Smooth muscle cell (in vitro differentiated cells): ENCODE data around the gene PFN4. TPM values are rescaled to one million over a fixed set of nuclear protein-coding genes. Genes with fewer than 3 reads are reported as not detected.

Experiments used
- DNase-seq: peaks from one replicate; lab custom pipeline; 2025; ENCODE audit not compliant: unreplicated experiment; lab: John Stamatoyannopoulos, UW
- H2AFZ ChIP-seq: fragments of 200-600 bp; sonication (generic); 2 replicates; pipeline ENCODE4 v1.6.0; 2016; ENCODE audit warnings: antibody characterized with exemption, low read depth, mild to moderate bottlenecking
- H3F3A ChIP-seq: fragments of 200-600 bp; sonication (generic); 2 replicates; pipeline ENCODE4 v1.6.0; 2017; ENCODE audit warnings: antibody characterized with exemption, low read depth
- H3K27ac ChIP-seq: fragments of 200-600 bp; sonication (generic); 2 replicates; pipeline ENCODE4 v1.5.1; 2016; ENCODE audit warnings: low read depth, mild to moderate bottlenecking
- H3K27me3 ChIP-seq: fragments of 200-600 bp; sonication (generic); 2 replicates; pipeline ENCODE4 v1.6.1; 2016; ENCODE audit warnings: low read depth, mild to moderate bottlenecking
- H3K36me3 ChIP-seq: fragments of 200-600 bp; sonication (generic); 2 replicates; pipeline ENCODE4 v1.5.1; 2016; ENCODE audit warnings: low read depth
- H3K4me1 ChIP-seq: fragments of 200-600 bp; sonication (generic); 2 replicates; pipeline ENCODE4 v1.5.1; 2016; ENCODE audit warnings: low read depth
- H3K4me2 ChIP-seq: fragments of 200-600 bp; sonication (generic); 2 replicates; pipeline ENCODE4 v1.6.0; 2016; ENCODE audit warnings: mild to moderate bottlenecking
- H3K4me3 ChIP-seq: fragments of 200-600 bp; sonication (generic); 2 replicates; pipeline ENCODE4 v1.5.1; 2016; ENCODE audit warnings: mild to moderate bottlenecking
- H3K79me2 ChIP-seq: fragments of 200-600 bp; sonication (generic); 2 replicates; pipeline ENCODE4 v1.6.0; 2016; ENCODE audit warnings: low read depth, mild to moderate bottlenecking
- H3K9ac ChIP-seq: fragments of 200-600 bp; sonication (generic); 2 replicates; pipeline ENCODE4 v1.6.0; 2016; ENCODE audit warnings: low read depth
- H3K9me3 ChIP-seq: fragments of 200-600 bp; sonication (generic); replicated peaks from 2 replicates; pipeline ENCODE4 v1.5.1; 2016; ENCODE audit warnings: low read depth
- H4K20me1 ChIP-seq: fragments of 200-600 bp; sonication (generic); 2 replicates; pipeline ENCODE4 v1.6.0; 2016; ENCODE audit warnings: low read depth
- WGBS: methylation state at CpG from one replicate; pipeline ENCODE4 v1.1.7; 2016; ENCODE audit warnings: low lambda C conversion rate; 5-methylcytosine and 5-hydroxymethylcytosine counted together
- polyA plus RNA-seq: library from polyadenylated mRNA; unstranded; fragments of >200 nt; fragmentation: Nextera tagmentation; extraction: Ambion mirVana; gene quantifications from 2 replicates; pipeline ENCODE4 v1.2.1, GENCODE V29; 2016
- total RNA-seq: library from RNA; depleted of rRNA; stranded (reverse); fragments of >200 nt; gene quantifications from 2 replicates; pipeline ENCODE4 v1.2.3, GENCODE V29; 2014
- TF ChIP-seq, protein P1 (sequence below): fragments of 200-600 bp; sonication (generic); IDR thresholded peaks from 2 replicates; pipeline ENCODE4 v1.5.1; 2017; ENCODE audit warnings: borderline replicate concordance, mild to moderate bottlenecking, antibody characterized with exemption; ENCODE audit not compliant: insufficient read depth, poor library complexity, severe bottlenecking

Gene PFN4
- total and polyA plus RNA-seq, 2 experiments from 2014 or later, result 0.85 TPM; not detected in 1

- peak within 1 kb of the TSS; percentile 80 for H3K9ac ChIP-seq
- peak within 1 kb of the TSS; percentile 91 for H3K4me2 ChIP-seq
- under 1% methylated on average over 47 of the region's 64 CpGs for whole genome bisulfite sequencing
- H3K27me3 ChIP-seq, result no peaks in the 10 kb centered on the region
- peaks cover 12% of the 10 kb centered on the region for H3F3A ChIP-seq
- peaks cover 46% of the 10 kb centered on the region for H3K79me2 ChIP-seq
- peak within 1 kb of the TSS; percentile 79 for H3K27ac ChIP-seq
- H3K4me3 ChIP-seq, result peak within 1 kb of the TSS; percentile 84
- no peaks in the 10 kb centered on the region for H3K9me3 ChIP-seq
- TF ChIP-seq, protein P1, sequence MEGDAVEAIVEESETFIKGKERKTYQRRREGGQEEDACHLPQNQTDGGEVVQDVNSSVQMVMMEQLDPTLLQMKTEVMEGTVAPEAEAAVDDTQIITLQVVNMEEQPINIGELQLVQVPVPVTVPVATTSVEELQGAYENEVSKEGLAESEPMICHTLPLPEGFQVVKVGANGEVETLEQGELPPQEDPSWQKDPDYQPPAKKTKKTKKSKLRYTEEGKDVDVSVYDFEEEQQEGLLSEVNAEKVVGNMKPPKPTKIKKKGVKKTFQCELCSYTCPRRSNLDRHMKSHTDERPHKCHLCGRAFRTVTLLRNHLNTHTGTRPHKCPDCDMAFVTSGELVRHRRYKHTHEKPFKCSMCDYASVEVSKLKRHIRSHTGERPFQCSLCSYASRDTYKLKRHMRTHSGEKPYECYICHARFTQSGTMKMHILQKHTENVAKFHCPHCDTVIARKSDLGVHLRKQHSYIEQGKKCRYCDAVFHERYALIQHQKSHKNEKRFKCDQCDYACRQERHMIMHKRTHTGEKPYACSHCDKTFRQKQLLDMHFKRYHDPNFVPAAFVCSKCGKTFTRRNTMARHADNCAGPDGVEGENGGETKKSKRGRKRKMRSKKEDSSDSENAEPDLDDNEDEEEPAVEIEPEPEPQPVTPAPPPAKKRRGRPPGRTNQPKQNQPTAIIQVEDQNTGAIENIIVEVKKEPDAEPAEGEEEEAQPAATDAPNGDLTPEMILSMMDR, result no peak
- peak; percentile 89 for DNase-seq
- peaks cover 30% of the 10 kb centered on the region for H4K20me1 ChIP-seq
- H2AFZ ChIP-seq, result peak within 1 kb of the TSS; percentile 96
- no peaks in the 10 kb centered on the region for H3K36me3 ChIP-seq
- peaks cover 15% of the 10 kb centered on the region for H3K4me1 ChIP-seq
These were observed 47.0 kb downstream of the PFN4 start, which contains the start of gene SF3B6 for GRCh38 chr2:24075915-24076848. Gene SF3B6, minus strand, starts transcription at chr2:24076326. Its CDS starts 97 bp downstream, at chr2:24076229.

DNA sequence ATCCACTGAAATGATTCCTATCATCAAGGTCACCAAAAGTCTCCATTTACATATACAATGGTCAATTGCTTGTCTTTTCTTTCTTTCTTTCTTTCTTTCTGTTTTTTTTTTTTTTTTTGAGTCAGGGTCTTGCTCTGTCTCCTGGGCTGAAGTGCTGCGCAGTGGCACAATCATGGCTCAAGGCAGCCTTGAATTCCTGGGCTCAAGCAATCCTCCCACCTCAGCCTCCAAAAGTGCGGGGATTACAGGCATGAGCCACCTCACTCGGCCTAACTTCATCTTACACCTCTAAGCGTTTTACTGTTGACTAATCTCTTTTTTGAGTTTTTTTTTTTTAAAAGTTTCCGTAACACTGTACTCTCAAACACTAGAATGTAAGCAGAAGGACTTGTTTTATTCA is 47.9 kb downstream of the PFN4 start:
- H3F3A ChIP-seq, result peaks cover 12% of the 10 kb centered on the region
- 66% methylated on average over 5 of the region's 5 CpGs for WGBS
- H3K27ac ChIP-seq, result peak overlapping the region; percentile 79
- H3K4me2 ChIP-seq, result peak overlapping the region; percentile 91
- H3K4me1 ChIP-seq, result peaks cover 15% of the 10 kb centered on the region
- no peaks in the 10 kb centered on the region for H3K9me3 ChIP-seq
- no peak overlapping the region for H2AFZ ChIP-seq
- TF ChIP-seq, protein P1, result no peak
- H3K36me3 ChIP-seq, result no peaks in the 10 kb centered on the region
- peaks cover 40% of the 10 kb centered on the region for H4K20me1 ChIP-seq
- H3K27me3 ChIP-seq, result no peaks in the 10 kb centered on the region
- peak overlapping the region; percentile 80 for H3K9ac ChIP-seq
- DNase-seq, result no peak
- peaks cover 54% of the 10 kb centered on the region for H3K79me2 ChIP-seq
- peak overlapping the region; percentile 84 for H3K4me3 ChIP-seq

GRCh38 chr2:24073816-24074215 is 49.3 kb downstream of the PFN4 start:
- TF ChIP-seq, protein P1, result no peak
- Histone ChIP-seq H3K27ac (no peak overlapping the region), H3K4me1 (peaks cover 15% of the 10 kb centered on the region), H3K9ac (no peak overlapping the region), H2AFZ (no peak overlapping the region), H3K4me3 (no peak overlapping the region), H4K20me1 (peaks cover 54% of the 10 kb centered on the region), H3F3A (peaks cover 4% of the 10 kb centered on the region), H3K4me2 (no peak overlapping the region), H3K36me3 (no peaks in the 10 kb centered on the region), H3K9me3 (no peaks in the 10 kb centered on the region), H3K27me3 (no peaks in the 10 kb centered on the region), H3K79me2 (peaks cover 61% of the 10 kb centered on the region)
- no peak for DNase-seq
- 94% methylated on average over 6 of the region's 6 CpGs for WGBS

DNA sequence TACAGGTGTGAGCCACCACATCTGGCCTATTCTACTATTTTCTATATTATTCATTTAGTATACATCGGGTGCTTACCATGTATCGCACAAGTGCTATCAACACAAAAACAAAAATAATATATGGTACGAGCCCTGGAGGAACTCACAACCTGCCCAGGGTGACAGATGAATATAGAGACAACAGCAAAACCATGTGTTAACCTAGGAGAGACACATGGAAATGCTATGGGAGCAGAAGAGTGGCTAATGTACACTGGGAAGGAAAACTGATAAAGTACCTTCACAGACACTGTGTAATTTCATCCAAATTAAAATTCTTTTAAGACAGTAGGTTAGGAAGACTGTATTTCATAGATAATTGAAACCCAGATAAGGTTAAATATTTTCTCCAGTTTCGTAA is 50.9 kb downstream of the PFN4 start:
- H3K4me1 ChIP-seq, result peaks cover 11% of the 10 kb centered on the region
- H3K9me3 ChIP-seq, result no peaks in the 10 kb centered on the region
- WGBS, result 98% methylated on average over 4 of the region's 4 CpGs
- H3K9ac ChIP-seq, result no peak overlapping the region
- DNase-seq, result no peak
- no peak overlapping the region for H3K27ac ChIP-seq
- no peak overlapping the region for H2AFZ ChIP-seq
- no peaks in the 10 kb centered on the region for H3K36me3 ChIP-seq
- H3K27me3 ChIP-seq, result no peaks in the 10 kb centered on the region
- H3K4me2 ChIP-seq, result no peak overlapping the region
- no peak overlapping the region for H3K4me3 ChIP-seq
- H4K20me1 ChIP-seq, result peaks cover 59% of the 10 kb centered on the region
- H3K79me2 ChIP-seq, result peaks cover 61% of the 10 kb centered on the region
- peaks cover 3% of the 10 kb centered on the region for H3F3A ChIP-seq
- TF ChIP-seq, protein P1, result no peak
